NCI-H2227 treated with DMSO at 0.1 percent for 48 hours (cell line): Measurements from ENCODE around the gene DTX3.
"Not testable (repeated sequence)": the region's sequence is repeated elsewhere in the genome, so short reads cannot be mapped to it uniquely, and the experiment has no call there.

ENCODE experiments used
- DNase-seq: peaks from one replicate; lab custom pipeline; 2025; lab: John Stamatoyannopoulos, UW

Gene DTX3

GRCh38 chr12:57583008-57583831 lies 21.4 kb upstream of the DTX3 start:
- DNase-seq, result peak; percentile 44

GRCh38 chr12:57584050-57584449 lies 20.6 kb upstream of the DTX3 start:
- DNase-seq, result no peak

GRCh38 chr12:57584690-57585089 lies 19.9 kb upstream of the DTX3 start:
- no peak for DNase-seq

GRCh38 chr12:57585156-57585555 lies 19.5 kb upstream of the DTX3 start:
- DNase-seq, result no peak

GRCh38 chr12:57586128-57586527 lies 18.5 kb upstream of the DTX3 start:
- no peak for DNase-seq

GRCh38 chr12:57586832-57587429 lies 17.7 kb upstream of the DTX3 start:
- no peak for DNase-seq

GRCh38 chr12:57588951-57589610 lies 15.5 kb upstream of the DTX3 start:
- not testable (repeated sequence) for DNase-seq

- peak; percentile 30 for DNase-seq
Measured at GRCh38 chr12:57590479-57590863, 14.2 kb upstream of the DTX3 start.

- DNase-seq, result peak; percentile 53
Measured at GRCh38 chr12:57590864-57591781, 13.5 kb upstream of the DTX3 start, which contains the start of gene PIP4K2C. Gene PIP4K2C, plus strand, starts transcription at chr12:57591192. Its CDS starts 98 bp downstream, at chr12:57591290.

GRCh38 chr12:57591782-57592325 lies 12.8 kb upstream of the DTX3 start:
- no peak for DNase-seq

- no peak for DNase-seq
Measured at GRCh38 chr12:57592551-57593165, 12.0 kb upstream of the DTX3 start.

GRCh38 chr12:57593187-57593586 lies 11.4 kb upstream of the DTX3 start:
- DNase-seq, result no peak

- no peak for DNase-seq
Measured at GRCh38 chr12:57600395-57600794, 4.2 kb upstream of the DTX3 start.

- no peak for DNase-seq
Measured at GRCh38 chr12:57602544-57602943, 2.1 kb upstream of the DTX3 start.

- DNase-seq, result no peak
Measured at GRCh38 chr12:57603324-57603723, 1.3 kb upstream of the DTX3 start.

GRCh38 chr12:57603815-57604453 lies 690 bp upstream of the DTX3 start:
- DNase-seq, result peak; percentile 30

GRCh38 chr12:57604992-57605810 lies 577 bp downstream of the DTX3 start:
- no peak for DNase-seq

GRCh38 chr12:57605811-57606311 lies 1.2 kb downstream of the DTX3 start:
- DNase-seq, result no peak

- no peak for DNase-seq
Measured at GRCh38 chr12:57606399-57606798, 1.8 kb downstream of the DTX3 start.

- no peak for DNase-seq
Measured at GRCh38 chr12:57606821-57607220, 2.2 kb downstream of the DTX3 start.
